A549 (cell line): ENCODE measurements around the gene FBLN5.

Source experiments
- BHLHE40 ChIP-seq: IDR thresholded peaks from 2 replicates; pipeline ENCODE4 v1.6.1; 2012; ENCODE audit warnings: low read depth, low read length, inconsistent platforms
- CBX2 ChIP-seq: fragments of 200-600 bp; sonication (generic); IDR thresholded peaks from 2 replicates; pipeline ENCODE4 v1.6.1; 2016; ENCODE audit warnings: low read depth, mild to moderate bottlenecking, borderline replicate concordance
- CTCF ChIP-seq: fragments of >200 bp; sonication (Bioruptor Twin); formaldehyde crosslinking; IDR thresholded peaks from 3 replicates; pipeline ENCODE4 v1.5.1; 2016
- EHMT2 ChIP-seq: fragments of 200-600 bp; sonication (generic); IDR thresholded peaks from 2 replicates; pipeline ENCODE4 v1.6.1; 2016; ENCODE audit warnings: antibody characterized with exemption, low read depth, mild to moderate bottlenecking, moderate library complexity
- EP300 ChIP-seq, 2 experiments: fragments of >200 bp; sonication (Bioruptor Twin); formaldehyde crosslinking; IDR thresholded peaks; 2 replicates in 1 of 2; 3 replicates in 1 of 2; pipeline ENCODE4 v1.6.1; 2016 to 2017
- HDAC2 ChIP-seq: fragments of 200-600 bp; sonication (generic); IDR thresholded peaks from 2 replicates; pipeline ENCODE4 v1.6.1; 2016
- JUN ChIP-seq, 2 experiments: fragments of >200 bp; sonication (Bioruptor Twin); formaldehyde crosslinking; IDR thresholded peaks; 2 replicates in 1 of 2; 3 replicates in 1 of 2; pipeline ENCODE4 v1.6.1; 2016 to 2017
- MAFK ChIP-seq: fragments of 450-650 bp; IDR thresholded peaks from 2 replicates; pipeline ENCODE4 v1.6.1; 2014; ENCODE audit not compliant: partially characterized antibody
- MAX ChIP-seq: IDR thresholded peaks from 2 replicates; pipeline ENCODE4 v1.6.1; 2012
- REST ChIP-seq: fragments of 200-600 bp; sonication (generic); IDR thresholded peaks from 2 replicates; pipeline ENCODE4 v1.6.1; 2016; ENCODE audit warnings: antibody characterized with exemption, mild to moderate bottlenecking, moderate library complexity

GRCh38 chr14:91911474-91912032, 35.9 kb downstream of the FBLN5 start:
- TF ChIP-seq BHLHE40 (no peak), HDAC2 (no peak), CTCF (peak; percentile 70), JUN (IDR thresholded peaks at IDR 0.05) (no peak), REST (no peak), MAFK (no peak), CBX2 (no peak), EHMT2 (no peak), MAX (no peak), EP300 (IDR thresholded peaks at IDR 0.05) (no peak)
